Fibroblast of skin of abdomen (primary cell): ENCODE results near the gene CUL5. TPM values are rescaled to one million over a fixed set of nuclear protein-coding genes. Genes with fewer than 3 reads are reported as not detected.

ENCODE experiments used
- DNase-seq: peaks from one replicate; pipeline ENCODE4 v3.0.0-alpha.2; 2013
- polyA plus RNA-seq, 2 experiments: library from polyadenylated mRNA; unstranded; fragments of 120-200 nt; gene quantifications; one replicate each; pipeline ENCODE4 v1.2.1, GENCODE V29; 2013; ENCODE audit not compliant: insufficient read length in 2 of 2

Gene CUL5
- polyA plus RNA-seq (2013, experiment 1 of 2; ENCODE audit: insufficient read length) = 20.3 TPM
- polyA plus RNA-seq (2013, experiment 2 of 2; ENCODE audit: insufficient read length) = 17.0 TPM

- DNase-seq = peak; percentile 92
These were observed at the start of gene CUL5 for GRCh38 chr11:108008656-108009496. CUL5 (plus strand) TSS chr11:108008898; CDS start chr11:108009349, 451 bp downstream.

- DNase-seq = no peak
These were observed 47.2 kb upstream of the CUL5 start for GRCh38 chr11:107961480-107961879.

GRCh38 chr11:107962181-107962580 lies 46.5 kb upstream of the CUL5 start:
- DNase-seq = peak; percentile 11

DNA sequence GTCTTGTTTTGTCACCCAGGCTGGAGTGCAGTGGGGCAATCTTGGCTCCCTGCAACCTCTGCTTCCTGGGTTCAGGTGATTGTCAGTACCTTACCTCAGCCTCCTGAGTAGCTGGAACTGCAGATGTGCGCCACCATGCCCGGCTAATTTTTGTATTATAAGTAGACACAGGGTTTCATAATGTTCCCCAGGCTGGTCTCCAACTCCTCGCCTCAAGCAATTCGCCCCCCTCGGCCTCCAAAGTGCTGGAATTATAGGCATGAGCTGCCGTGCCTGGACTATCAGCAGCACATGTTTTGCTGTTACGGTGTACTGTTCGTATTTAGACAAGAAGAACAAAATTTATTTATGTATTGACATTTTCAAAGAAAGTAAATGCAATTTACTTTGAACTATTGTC lies 45.6 kb upstream of the CUL5 start:
- DNase-seq = no peak

- DNase-seq = no peak
These were observed 39.5 kb upstream of the CUL5 start for GRCh38 chr11:107969219-107969618.

GRCh38 chr11:107970049-107970448 lies 38.6 kb upstream of the CUL5 start:
- no peak for DNase-seq

GRCh38 chr11:107973641-107974040 lies 35.1 kb upstream of the CUL5 start:
- no peak for DNase-seq

DNA sequence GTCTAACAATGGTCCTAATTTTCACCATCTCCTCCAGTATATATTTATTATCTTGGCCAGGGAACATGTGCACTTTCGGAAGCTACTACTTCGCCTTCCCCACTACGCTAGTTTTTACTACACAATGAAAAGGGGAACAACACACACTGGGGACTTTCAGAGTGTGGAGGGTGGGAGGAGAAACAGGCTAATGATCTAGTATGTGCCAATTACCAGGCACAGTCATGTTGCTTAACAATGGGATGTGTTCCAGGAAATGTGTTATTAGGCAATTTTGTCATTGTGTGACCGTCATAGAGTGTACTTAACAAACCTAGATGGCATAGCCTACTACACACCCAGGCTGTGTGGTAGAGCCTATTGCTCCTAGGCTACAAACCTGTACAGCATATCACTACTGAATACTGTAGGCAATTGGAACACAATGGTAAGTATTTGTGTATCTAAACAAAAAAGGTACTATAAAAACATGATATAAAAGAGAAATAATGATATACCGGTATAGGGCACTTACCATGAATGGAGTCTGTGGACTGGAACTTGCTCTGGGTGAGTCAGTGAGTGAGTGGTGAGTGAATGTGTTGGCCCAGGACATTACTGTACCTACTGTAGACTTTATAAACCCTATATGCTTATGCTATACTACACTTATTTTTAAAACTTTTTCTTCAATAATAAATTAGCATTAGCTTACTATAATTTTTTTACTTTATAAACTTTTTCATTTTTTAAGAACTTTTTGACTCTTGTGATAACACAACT lies 20.1 kb upstream of the CUL5 start:
- no peak for DNase-seq

DNA sequence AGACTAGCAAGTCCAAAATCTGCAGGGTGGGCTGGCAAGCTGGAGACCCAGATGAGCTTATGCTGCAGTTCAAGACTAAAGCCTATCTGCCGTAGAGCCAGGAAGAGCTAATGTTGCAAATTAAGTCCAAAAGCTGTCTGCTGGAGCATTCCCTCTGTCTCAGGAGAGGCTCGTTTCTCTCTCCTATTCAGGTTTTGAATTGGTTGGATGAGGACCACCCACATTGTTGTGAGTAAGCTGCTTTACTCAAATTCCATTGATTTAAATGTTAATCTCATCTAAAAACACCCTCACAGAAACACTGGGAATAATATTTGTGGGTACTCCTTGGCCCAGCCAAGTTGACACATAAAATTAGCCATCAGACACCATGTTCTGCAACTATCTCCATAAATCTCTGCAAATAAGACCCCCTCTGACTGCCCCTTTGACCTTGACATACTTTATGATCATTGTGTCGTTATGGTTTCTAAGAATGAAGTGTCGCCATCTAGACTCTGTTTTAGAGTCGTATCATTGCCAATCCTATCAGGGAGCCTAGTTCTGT lies 16.8 kb upstream of the CUL5 start:
- DNase-seq = no peak

DNA sequence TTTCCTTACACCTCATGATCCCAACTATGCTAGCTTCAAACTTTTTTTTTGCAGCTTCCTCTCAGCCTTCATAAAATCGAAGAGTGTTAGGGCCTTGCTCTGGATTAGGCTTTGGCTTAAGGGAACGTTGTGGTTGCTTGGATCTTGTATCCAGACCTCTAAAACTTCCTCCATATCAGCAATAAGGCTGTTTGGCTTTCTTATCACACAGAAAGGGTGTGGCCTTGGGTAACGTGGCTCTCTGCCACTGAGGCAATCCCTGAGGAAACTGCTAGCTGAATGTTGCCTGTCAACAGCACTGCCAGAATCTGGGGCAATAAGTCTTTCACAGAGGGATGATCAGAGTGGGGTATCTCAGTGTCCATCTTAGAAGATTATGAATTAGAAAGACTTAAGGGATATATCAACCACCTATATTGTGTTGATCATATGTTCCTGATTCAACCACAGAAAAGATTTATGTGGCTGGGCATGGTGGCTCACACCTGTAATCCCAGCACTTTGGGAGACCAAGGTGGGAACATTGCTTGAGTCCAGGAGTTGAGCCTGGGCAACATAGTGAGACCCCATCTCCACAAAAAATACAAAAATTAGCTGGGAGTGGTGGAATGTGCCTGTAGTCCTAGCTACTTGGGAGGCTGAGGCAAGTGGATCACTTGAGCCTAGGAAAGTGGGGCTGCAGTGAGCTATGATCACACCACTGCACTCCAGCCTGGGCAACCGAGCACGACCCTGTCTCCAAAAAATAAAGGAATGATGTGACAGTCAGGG lies 12.5 kb upstream of the CUL5 start:
- DNase-seq = no peak

- no peak for DNase-seq
These were observed 9.9 kb upstream of the CUL5 start for GRCh38 chr11:107998761-107999160.

- DNase-seq = peak; percentile 28
These were observed 8.8 kb upstream of the CUL5 start for GRCh38 chr11:107999759-108000455.

DNA sequence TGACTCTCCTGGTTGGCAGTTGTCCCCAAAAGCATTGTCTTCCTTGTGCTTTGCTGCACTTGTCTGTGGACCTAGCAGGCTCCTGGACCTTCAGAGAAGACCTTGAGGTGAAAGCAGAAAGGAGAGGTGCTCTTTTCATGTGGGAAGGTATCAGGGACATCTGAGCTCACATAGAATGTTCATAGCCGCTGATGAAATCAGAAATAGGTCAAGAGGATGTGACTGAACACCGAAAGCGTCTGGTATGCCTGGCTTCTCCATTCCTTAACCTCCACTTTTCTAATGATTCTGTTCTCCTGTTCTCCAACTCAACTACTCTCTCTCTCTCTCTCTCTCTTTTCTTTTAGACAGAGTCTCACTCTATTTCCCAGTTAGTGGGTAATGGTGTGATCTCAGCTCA lies 6.2 kb upstream of the CUL5 start:
- DNase-seq = no peak

- no peak for DNase-seq
These were observed 5.1 kb upstream of the CUL5 start for GRCh38 chr11:108003623-108004022.

DNA sequence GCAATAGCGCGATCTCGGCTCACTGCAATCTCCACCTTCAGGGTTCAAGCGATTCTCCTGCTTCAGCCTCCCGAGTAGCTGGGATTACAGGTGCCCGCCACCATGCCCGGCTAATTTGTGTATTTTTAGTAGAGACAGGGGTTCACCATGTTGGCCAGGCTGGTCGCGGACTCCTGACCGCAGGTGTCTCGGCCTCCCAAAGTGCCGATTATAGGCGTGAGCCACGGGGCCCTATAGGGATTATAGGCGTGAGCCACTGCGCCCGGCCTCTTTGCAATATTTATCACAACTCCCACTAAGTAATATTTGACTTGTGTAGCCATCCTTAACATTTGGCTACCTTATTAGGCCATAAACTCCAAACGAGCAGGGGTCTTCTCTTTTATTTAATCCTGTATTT lies 879 bp upstream of the CUL5 start:
- DNase-seq = no peak

DNA sequence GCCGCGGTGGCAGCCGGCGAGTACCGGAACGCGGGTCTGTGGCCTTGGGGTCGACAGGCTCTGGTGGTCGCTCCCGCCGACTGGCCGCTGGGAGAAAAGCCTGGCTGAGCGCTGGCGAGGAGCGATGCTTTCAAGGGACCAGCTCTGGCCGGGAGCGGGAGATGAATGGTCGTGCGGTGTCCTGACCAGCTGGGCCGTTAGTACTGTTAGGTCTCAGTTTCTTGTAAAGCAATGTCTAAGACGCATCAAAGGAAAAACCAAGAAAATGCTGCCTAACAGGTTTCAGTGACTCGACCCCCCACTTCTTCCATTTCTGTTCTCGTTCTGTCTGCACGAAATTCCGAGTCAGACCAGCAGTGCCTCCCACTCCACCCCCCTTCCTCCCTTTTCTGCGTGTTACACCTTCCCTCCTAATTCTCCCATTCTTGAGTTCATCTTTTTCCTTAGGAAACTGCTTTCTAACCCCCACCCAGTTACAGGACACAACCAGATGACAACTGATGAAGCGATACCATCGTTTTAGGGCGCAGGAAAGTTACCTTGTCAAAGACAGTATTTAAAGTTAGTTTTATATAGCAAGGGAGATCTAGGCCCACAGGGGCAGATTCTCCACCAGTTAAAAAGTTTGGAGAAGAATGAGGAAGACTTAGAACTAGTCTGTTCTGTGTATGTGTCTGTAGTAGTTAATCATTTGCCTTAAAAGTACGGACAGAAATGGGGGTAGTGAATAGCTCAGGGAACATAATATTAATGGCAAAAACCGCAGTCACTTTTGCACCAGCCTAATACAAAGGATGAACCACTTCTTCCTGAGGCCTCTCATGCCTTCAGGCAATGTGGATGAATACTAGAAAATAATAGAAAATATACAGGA lies 1.0 kb downstream of the CUL5 start:
- peak; percentile 13 for DNase-seq

DNA sequence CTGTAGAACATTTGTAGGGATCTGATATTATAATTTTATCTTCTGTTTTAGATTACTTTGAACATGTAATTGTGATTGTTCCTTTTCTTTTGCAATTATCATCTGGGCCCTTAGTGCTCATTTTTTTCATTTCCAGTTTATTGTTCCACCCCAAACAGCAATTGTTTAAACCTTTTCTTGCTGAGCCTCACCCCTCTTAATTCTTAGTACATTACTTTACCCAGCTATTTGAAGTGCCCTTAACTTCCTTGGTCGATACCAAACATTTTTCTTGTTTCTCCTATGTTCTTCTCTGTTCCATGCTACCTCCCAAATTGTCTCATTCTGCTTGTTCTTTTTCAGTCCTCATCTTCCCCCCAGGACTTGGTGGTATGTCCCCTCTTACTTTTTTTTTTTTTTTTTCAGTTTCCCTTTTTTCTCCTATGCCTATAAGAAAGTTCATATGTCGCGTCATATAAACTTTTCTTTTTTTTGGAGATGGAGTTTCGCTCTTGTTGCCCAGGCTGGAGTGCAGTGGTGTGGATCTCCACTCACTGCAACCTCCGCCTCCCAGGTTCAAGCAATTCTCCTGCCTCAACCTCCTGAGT lies 3.5 kb downstream of the CUL5 start:
- no peak for DNase-seq

- DNase-seq = no peak
These were observed 7.9 kb downstream of the CUL5 start for GRCh38 chr11:108016647-108017046.

GRCh38 chr11:108018708-108019107 lies 10.0 kb downstream of the CUL5 start:
- no peak for DNase-seq

DNA sequence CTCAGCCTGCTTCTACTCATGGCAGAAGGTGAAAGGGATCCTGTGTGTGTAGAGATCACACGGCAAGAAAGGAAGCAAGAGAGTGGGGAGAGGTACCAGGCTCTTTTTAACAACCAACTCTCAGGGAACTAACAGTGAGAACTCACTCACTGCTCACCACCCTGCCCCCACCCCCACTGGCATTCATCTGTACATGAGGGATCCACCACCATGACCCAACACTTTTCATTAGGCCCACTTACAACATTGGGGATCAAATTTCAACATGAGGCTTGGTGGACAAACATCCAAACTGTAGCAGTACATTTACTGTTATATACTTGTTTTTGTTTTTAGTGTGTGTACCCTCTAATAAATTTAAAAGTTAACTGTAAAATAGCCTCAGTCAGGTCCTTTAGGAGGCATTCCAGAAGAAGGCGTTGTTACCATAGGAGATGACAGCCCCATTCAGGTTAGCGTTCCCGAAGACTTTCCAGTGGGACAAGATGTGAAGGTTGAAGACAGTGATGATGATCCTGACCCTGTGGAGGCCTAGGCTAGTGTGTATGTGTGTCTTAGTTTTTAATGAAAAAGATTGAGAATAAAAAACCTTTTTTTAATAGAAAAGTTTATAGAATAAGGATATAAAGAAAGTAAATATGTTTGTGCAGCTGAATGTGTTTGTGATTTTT lies 11.3 kb downstream of the CUL5 start:
- DNase-seq = peak; percentile 24
